Lung (tissue), 12 donors: ENCODE data around the gene KRTAP10-7. TPM values are rescaled to one million over a fixed set of nuclear protein-coding genes. Genes with fewer than 3 reads are reported as not detected.

Experiments used
- ATAC-seq: fragments of 200-7000 bp; cut with Tn5 transposase; one replicate; pipeline ENCODE4 v1.9.1; 2020; ENCODE audit warnings: moderate number of reproducible peaks; ENCODE audit not compliant: insufficient read depth, low FRiP score
- DNase-seq, 3 donors: peaks; one replicate each; pipeline ENCODE4 v3.0.0-alpha.2; 2013 to 2017
- H3K27ac ChIP-seq, 2 donors: one replicate each; pipeline ENCODE4 v1.5.1; 2013; ENCODE audit warnings: mild to moderate bottlenecking in 2 of 2, moderate library complexity in 2 of 2, control low read depth in 1 of 2, inconsistent platforms in 1 of 2, low read depth in 1 of 2, low read length in 1 of 2
- H3K27me3 ChIP-seq, 3 donors: one replicate each; pipeline ENCODE4 v1.5.1; 2013; ENCODE audit warnings: low read length in 2 of 3; ENCODE audit not compliant: control insufficient read depth in 3 of 3, insufficient read depth in 3 of 3
- H3K36me3 ChIP-seq, 4 donors: one replicate each; pipeline ENCODE4 v1.5.1; 2013; ENCODE audit warnings: low read length in 4 of 4, mild to moderate bottlenecking in 1 of 4, moderate library complexity in 1 of 4; ENCODE audit not compliant: control insufficient read depth in 4 of 4, insufficient read depth in 4 of 4
- H3K4me1 ChIP-seq, 5 donors: one replicate each; pipeline ENCODE4 v1.5.1; 2013; ENCODE audit warnings: low read length in 5 of 5, mild to moderate bottlenecking in 2 of 5, moderate library complexity in 1 of 5; ENCODE audit not compliant: control insufficient read depth in 5 of 5, insufficient read depth in 5 of 5
- H3K4me3 ChIP-seq: one replicate; pipeline ENCODE4 v1.5.1; 2013; ENCODE audit warnings: mild to moderate bottlenecking, control low read depth, moderate library complexity
- H3K9ac ChIP-seq, 2 donors: one replicate each; pipeline ENCODE4 v1.5.1; 2013; ENCODE audit warnings: low read length in 2 of 2, control low read depth in 1 of 2; ENCODE audit not compliant: insufficient read depth in 1 of 2
- H3K9me3 ChIP-seq, 4 donors: one replicate each; pipeline ENCODE4 v1.5.1; 2013; ENCODE audit warnings: low read length in 3 of 4, mild to moderate bottlenecking in 1 of 4, moderate library complexity in 1 of 4; ENCODE audit not compliant: control insufficient read depth in 4 of 4, insufficient read depth in 3 of 4
- WGBS, 2 donors: extraction: QIAGEN DNeasy Blood & Tissue Kit; methylation state at CpG; one replicate each; pipeline ENCODE4 v1.1.7; 2013; 5-methylcytosine and 5-hydroxymethylcytosine counted together
- polyA plus RNA-seq, 2 donors: library from polyadenylated mRNA; stranded (reverse); fragments of 200-250 nt; gene quantifications; one replicate each; pipeline ENCODE4 v1.2.1, GENCODE V29; 2013
- total RNA-seq, 2 donors: library from RNA; depleted of rRNA in 1 of 2; stranded (reverse); fragments of >200 nt in 1 of 2; gene quantifications; one replicate each; pipeline ENCODE4 v1.2.1, GENCODE V29; 2014 to 2021
- TF ChIP-seq, protein P1 (sequence below): IDR thresholded peaks from 2 replicates; pipeline ENCODE4 v1.5.1; 2012; ENCODE audit warnings: mild to moderate bottlenecking; ENCODE audit errors: control extremely low read depth, extremely low read depth
- donor health status: control.
- donor health status: control.
- donor health status: Bipolar disorder and iron deficiency.
- donor health status: healthy.
- donor health status: DM: yes; HTN: yes; CAD: no.

Gene KRTAP10-7
- total and polyA plus RNA-seq, 4 donors: not detected

DNA sequence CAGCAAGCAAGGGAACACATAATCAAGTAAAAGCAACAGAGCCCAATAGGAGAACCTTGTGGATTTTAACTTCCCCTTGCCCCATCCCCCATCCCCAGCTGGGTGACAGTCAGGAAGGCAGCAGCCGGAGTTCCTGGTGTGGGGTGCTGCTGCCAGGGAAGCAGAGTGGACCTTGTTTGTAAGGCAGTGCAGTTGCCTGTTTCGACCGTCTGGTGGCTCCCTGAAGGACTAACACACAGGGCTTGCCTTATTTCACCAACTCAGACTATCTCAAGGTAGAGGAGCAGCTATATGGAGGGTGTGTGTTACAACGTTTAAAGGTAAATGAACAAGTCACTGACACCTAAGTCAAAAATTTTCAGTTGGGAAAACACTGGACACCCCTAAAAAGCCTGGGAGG, 18.1 kb downstream of the KRTAP10-7 start:
- no peak overlapping the region for H3K9ac ChIP-seq
- DNase-seq: peak in 2 of 3 donors; percentile 26 to 27
- 27 to 37% methylated on average over 4 of the region's 4 CpGs for WGBS, 2 donors
- H3K9me3 ChIP-seq: peaks cover 0 to 10% (median 1%) of the 10 kb centered on the region in 4 donors
- H3K4me1 ChIP-seq: no peaks in the 10 kb centered on the region
- H3K27me3 ChIP-seq: no peaks in the 10 kb centered on the region
- ATAC-seq: no peak
- H3K36me3 ChIP-seq: no peaks in the 10 kb centered on the region
- TF ChIP-seq, protein P1, sequence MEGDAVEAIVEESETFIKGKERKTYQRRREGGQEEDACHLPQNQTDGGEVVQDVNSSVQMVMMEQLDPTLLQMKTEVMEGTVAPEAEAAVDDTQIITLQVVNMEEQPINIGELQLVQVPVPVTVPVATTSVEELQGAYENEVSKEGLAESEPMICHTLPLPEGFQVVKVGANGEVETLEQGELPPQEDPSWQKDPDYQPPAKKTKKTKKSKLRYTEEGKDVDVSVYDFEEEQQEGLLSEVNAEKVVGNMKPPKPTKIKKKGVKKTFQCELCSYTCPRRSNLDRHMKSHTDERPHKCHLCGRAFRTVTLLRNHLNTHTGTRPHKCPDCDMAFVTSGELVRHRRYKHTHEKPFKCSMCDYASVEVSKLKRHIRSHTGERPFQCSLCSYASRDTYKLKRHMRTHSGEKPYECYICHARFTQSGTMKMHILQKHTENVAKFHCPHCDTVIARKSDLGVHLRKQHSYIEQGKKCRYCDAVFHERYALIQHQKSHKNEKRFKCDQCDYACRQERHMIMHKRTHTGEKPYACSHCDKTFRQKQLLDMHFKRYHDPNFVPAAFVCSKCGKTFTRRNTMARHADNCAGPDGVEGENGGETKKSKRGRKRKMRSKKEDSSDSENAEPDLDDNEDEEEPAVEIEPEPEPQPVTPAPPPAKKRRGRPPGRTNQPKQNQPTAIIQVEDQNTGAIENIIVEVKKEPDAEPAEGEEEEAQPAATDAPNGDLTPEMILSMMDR: no peak
- no peak overlapping the region for H3K27ac ChIP-seq
- no peak overlapping the region for H3K4me3 ChIP-seq

DNA sequence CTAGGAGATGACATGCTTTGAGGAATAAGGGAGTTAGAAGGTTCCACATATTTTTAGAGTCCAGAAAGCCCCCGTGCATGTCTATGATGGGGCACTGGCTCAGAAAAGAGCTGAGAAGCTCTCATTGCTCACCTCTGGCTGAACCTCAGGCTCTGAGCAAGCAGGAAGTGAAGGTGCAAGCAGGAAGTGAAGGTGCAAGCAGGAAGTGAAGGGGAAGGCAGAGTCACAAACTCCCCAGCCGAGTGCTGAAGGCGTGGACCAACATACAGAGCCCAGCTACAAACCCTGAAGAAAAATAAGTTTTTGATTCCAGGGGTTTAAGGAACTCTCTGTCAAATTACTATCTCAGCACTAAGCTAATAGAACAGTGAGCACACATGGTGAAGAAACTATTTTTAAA, 18.5 kb downstream of the KRTAP10-7 start:
- Histone ChIP-seq H3K4me1 (no peaks in the 10 kb centered on the region), H3K27me3 (no peaks in the 10 kb centered on the region), H3K36me3 (no peaks in the 10 kb centered on the region), H3K9me3 (peaks cover 0 to 10% (median 3%) of the 10 kb centered on the region in 4 donors), H3K4me3 (no peak overlapping the region), H3K9ac (no peak overlapping the region), H3K27ac (no peak overlapping the region)
- TF ChIP-seq, protein P1: no peak
- 53 to 61% methylated on average over 3 of the region's 3 CpGs for WGBS, 2 donors
- no peak for DNase-seq
- ATAC-seq: no peak

DNA sequence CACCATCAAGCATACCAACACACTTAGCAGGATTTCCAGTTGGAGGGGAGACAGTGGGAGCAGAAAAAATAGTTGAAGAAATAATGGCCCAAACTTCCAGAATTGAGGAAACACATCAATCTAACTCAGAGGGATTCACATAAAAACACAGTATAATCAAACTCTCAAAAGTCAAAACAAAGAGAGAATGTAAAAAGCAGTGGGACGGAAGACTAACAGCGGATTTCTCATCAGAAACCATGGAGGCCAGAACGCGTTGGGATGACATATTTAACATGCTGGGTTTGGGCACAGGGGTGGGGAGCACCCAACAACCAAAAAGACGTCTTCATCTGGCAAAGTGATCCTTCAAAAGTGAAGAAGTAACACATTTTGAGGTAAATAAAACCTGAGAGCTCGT, 19.5 kb downstream of the KRTAP10-7 start:
- no peaks in the 10 kb centered on the region for H3K36me3 ChIP-seq
- TF ChIP-seq, protein P1: no peak
- ATAC-seq (no peak), DNase-seq (no peak)
- no peak overlapping the region for H3K9ac ChIP-seq
- H3K27ac ChIP-seq: no peak overlapping the region
- no peaks in the 10 kb centered on the region for H3K4me1 ChIP-seq
- WGBS, 2 donors: 89 to 94% methylated on average over 6 of the region's 6 CpGs
- no peaks in the 10 kb centered on the region for H3K27me3 ChIP-seq
- H3K9me3 ChIP-seq: peaks cover 0 to 10% (median 7%) of the 10 kb centered on the region in 4 donors
- H3K4me3 ChIP-seq: no peak overlapping the region

DNA sequence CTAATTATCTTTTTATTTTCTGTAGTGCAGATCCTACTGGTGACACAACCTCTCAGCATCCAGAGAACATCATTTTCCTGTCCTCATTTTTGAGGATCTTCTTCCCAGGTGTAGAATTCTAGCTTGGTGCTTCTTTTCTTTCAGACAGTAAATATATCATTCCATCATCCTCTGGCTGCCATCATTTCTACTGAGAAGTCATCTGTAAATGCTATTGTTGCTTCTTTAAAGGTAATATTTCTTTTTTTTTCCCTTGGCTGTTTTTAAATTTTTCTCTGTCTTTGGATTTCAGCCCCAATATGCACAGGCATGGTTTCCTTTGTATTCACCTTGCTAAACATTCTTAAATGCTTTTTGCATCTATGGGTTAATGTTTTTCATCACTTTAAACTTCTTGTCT, 23.2 kb downstream of the KRTAP10-7 start:
- H3K9me3 ChIP-seq: peaks cover 0 to 13% (median 7%) of the 10 kb centered on the region in 4 donors
- H3K4me3 ChIP-seq: no peak overlapping the region
- H3K27ac ChIP-seq: no peak overlapping the region
- no peak for ATAC-seq
- no peak overlapping the region for H3K9ac ChIP-seq
- TF ChIP-seq, protein P1: no peak
- H3K4me1 ChIP-seq: peaks cover 0 to under 1% (median 0%) of the 10 kb centered on the region in 5 donors
- no peaks in the 10 kb centered on the region for H3K27me3 ChIP-seq
- H3K36me3 ChIP-seq: no peaks in the 10 kb centered on the region
- no peak for DNase-seq
